CD4-positive, alpha-beta T cell treated with Interleukin-12 subunit alpha and Interleukin-12 subunit beta, for 1 hour (primary cell): ENCODE data around the gene DHX36.

Source experiments
- DNase-seq: peaks from one replicate; pipeline ENCODE4 v3.0.0-alpha.2; 2020

Gene DHX36

GRCh38 chr3:154323891-154324738 is at the start of gene DHX36:
Gene DHX36 (minus strand): TSS chr3:154324487. CDS start chr3:154324416, 71 bp downstream.
- peak; percentile 91 for DNase-seq

- no peak for DNase-seq
These were observed 42.9 kb upstream of the DHX36 start for GRCh38 chr3:154367221-154367620.

- no peak for DNase-seq
These were observed 40.6 kb upstream of the DHX36 start for GRCh38 chr3:154364849-154365248.

- no peak for DNase-seq
These were observed 36.8 kb upstream of the DHX36 start for GRCh38 chr3:154361099-154361498.

GRCh38 chr3:154356009-154356408 is 31.7 kb upstream of the DHX36 start:
- DNase-seq: no peak

- DNase-seq: no peak
These were observed 24.9 kb upstream of the DHX36 start for GRCh38 chr3:154349223-154349622.

- no peak for DNase-seq
These were observed 21.3 kb upstream of the DHX36 start for GRCh38 chr3:154345422-154346122.

GRCh38 chr3:154338570-154338969 is 14.3 kb upstream of the DHX36 start:
- DNase-seq: no peak

- DNase-seq: no peak
These were observed 13.7 kb upstream of the DHX36 start for GRCh38 chr3:154338008-154338407.

- DNase-seq: peak; percentile 45
These were observed 10.7 kb upstream of the DHX36 start for GRCh38 chr3:154334973-154335420.

- no peak for DNase-seq
These were observed 3.6 kb upstream of the DHX36 start for GRCh38 chr3:154327871-154328270.

- no peak for DNase-seq
These were observed 632 bp upstream of the DHX36 start for GRCh38 chr3:154324919-154325318.

GRCh38 chr3:154316974-154317767 is 7.1 kb downstream of the DHX36 start:
- no peak for DNase-seq

- DNase-seq: no peak
These were observed 10.1 kb downstream of the DHX36 start for GRCh38 chr3:154314152-154314551.

- DNase-seq: no peak
These were observed 13.4 kb downstream of the DHX36 start for GRCh38 chr3:154310840-154311239.

GRCh38 chr3:154307363-154307762 is 16.9 kb downstream of the DHX36 start:
- no peak for DNase-seq

- DNase-seq: no peak
These were observed 19.4 kb downstream of the DHX36 start for GRCh38 chr3:154304936-154305335.

- no peak for DNase-seq
These were observed 20.0 kb downstream of the DHX36 start for GRCh38 chr3:154304116-154304786.

GRCh38 chr3:154301561-154301960 is 22.7 kb downstream of the DHX36 start:
- DNase-seq: no peak

- no peak for DNase-seq
These were observed 30.3 kb downstream of the DHX36 start for GRCh38 chr3:154294016-154294415.

- no peak for DNase-seq
These were observed 34.1 kb downstream of the DHX36 start for GRCh38 chr3:154290187-154290586.

- no peak for DNase-seq
These were observed 39.1 kb downstream of the DHX36 start for GRCh38 chr3:154285221-154285620.

GRCh38 chr3:154280161-154280560 is 44.1 kb downstream of the DHX36 start:
- DNase-seq: no peak
